ENCODE data around the gene GPR142. TPM values are rescaled to one million over a fixed set of nuclear protein-coding genes. Genes with fewer than 3 reads are reported as not detected.

Gene GPR142
- total RNA-seq, 1 experiment from 2014 or later = 0.33 TPM

- H3K27ac Mint-ChIP-seq = no peak overlapping the region
- no peaks in the 10 kb centered on the region for H3K79me2 ChIP-seq (ENCODE audit: insufficient read depth, low read length)
- no peak overlapping the region for H3K27ac ChIP-seq (ENCODE audit: insufficient read length, low read depth, low read length)
- no peak overlapping the region for H3K18ac ChIP-seq (ENCODE audit: insufficient read length, low read depth, low read length)
- no peak overlapping the region for H2BK12ac ChIP-seq (ENCODE audit: insufficient read length, low read depth, low read length)
- no peak overlapping the region for H3K23ac ChIP-seq (ENCODE audit: insufficient read length, low read depth, low read length)
- peaks cover 13% of the 10 kb centered on the region; the same call in 1 of the 2 replicates for H3K27me3 ChIP-seq (ENCODE audit: insufficient read depth, low read length)
- no peak overlapping the region for H3K56ac ChIP-seq (ENCODE audit: insufficient read length, low read depth, low read length)
- H3K9me3 ChIP-seq (ENCODE audit: control insufficient read depth, low read depth, low read length) = no peaks in the 10 kb centered on the region
- H4K5ac ChIP-seq (ENCODE audit: insufficient read length, low read depth, low read length) = no peak overlapping the region
- no peak overlapping the region for H3T11ph ChIP-seq (ENCODE audit: low read length)
- no peak overlapping the region for H4K91ac ChIP-seq (ENCODE audit: insufficient read length, low read depth, low read length)
- peaks cover 94% of the 10 kb centered on the region for H3K27me3 Mint-ChIP-seq (ENCODE audit: low read depth)
- H2AK5ac ChIP-seq (ENCODE audit: insufficient read length, low read length) = no peak overlapping the region
- no peak for TF ChIP-seq CTCF (conservative IDR thresholded peaks at IDR 0.05)
- no peak overlapping the region for H2BK120ac ChIP-seq (ENCODE audit: low read depth, low read length, poor library complexity, severe bottlenecking)
- H2BK15ac ChIP-seq (ENCODE audit: low read depth, low read length) = no peak overlapping the region
- no peak overlapping the region for H3K4me2 ChIP-seq (ENCODE audit: insufficient read depth, insufficient read length, low read length)
- H3K36me3 Mint-ChIP-seq (ENCODE audit: insufficient read depth in 1 of 3, low read depth in 3 of 3) = peaks cover 0 to 9% (median 7%) of the 10 kb centered on the region in 3 experiments; a peak in 4 of 7 replicates
- H3K4ac ChIP-seq (ENCODE audit: low read depth, low read length) = no peak overlapping the region
- no peak overlapping the region for H3K9ac ChIP-seq (ENCODE audit: extremely low read depth, insufficient read length, low read length)
- 0 out of 2 replicates have a peak, but pooled peaks cover 2% of the 10 kb centered on the region for H3K4me1 ChIP-seq (ENCODE audit: insufficient read depth, low read length)
- no peak overlapping the region for H2AFZ ChIP-seq (ENCODE audit: low read length)
- H3K4me3 Mint-ChIP-seq = no peak overlapping the region
- no peak overlapping the region for H3K14ac ChIP-seq (ENCODE audit: insufficient read depth, low read length)
- WGBS (ENCODE audit: extremely low coverage, insufficient read length, low lambda C conversion rate) = no CpG with 5 or more reads among the region's 8 CpGs
- no peaks in the 10 kb centered on the region for H4K20me1 ChIP-seq (ENCODE audit: control insufficient read depth, insufficient read depth, insufficient read length)
- peaks cover 7 to 22% of the 10 kb centered on the region in 2 experiments; a peak in 3 of 4 replicates for H3K4me1 Mint-ChIP-seq
- H3K9me3 Mint-ChIP-seq = no peaks in the 10 kb centered on the region; a peak in 1 of 5 replicates
- H2BK20ac ChIP-seq (ENCODE audit: low read depth, low read length, poor library complexity, severe bottlenecking) = no peak overlapping the region
- H3K23me2 ChIP-seq (ENCODE audit: insufficient read length, low read depth, low read length, poor library complexity, severe bottlenecking) = no peaks in the 10 kb centered on the region
- no peak overlapping the region for H2BK5ac ChIP-seq (ENCODE audit: insufficient read length, low read length)
- no peak for DNase-seq
- H3K79me1 ChIP-seq (ENCODE audit: insufficient read depth, low read depth, low read length, poor library complexity, severe bottlenecking) = no peaks in the 10 kb centered on the region
- H4K8ac ChIP-seq (replicated peaks; ENCODE audit: insufficient read length, low read depth, low read length) = no peak overlapping the region
Observed at GRCh38 chr17:74355065-74355464, 12.2 kb upstream of the GPR142 start.
